GM12878 (cell line): ENCODE results near the gene METRNL. TPM values are rescaled to one million over a fixed set of nuclear protein-coding genes. Genes with fewer than 3 reads are reported as not detected.

ENCODE experiments used
- BCL11A ChIP-seq: IDR thresholded peaks from 2 replicates; pipeline ENCODE4 v1.6.1; 2011; ENCODE audit warnings: low read depth, low read length
- JUNB ChIP-seq: IDR thresholded peaks from 2 replicates; pipeline ENCODE4 v1.6.1; 2016; ENCODE audit warnings: antibody characterized with exemption, mild to moderate bottlenecking
- NFIC ChIP-seq: IDR thresholded peaks from 2 replicates; pipeline ENCODE4 v1.6.1; 2012; ENCODE audit warnings: low read depth, mild to moderate bottlenecking, inconsistent platforms, low read length, moderate library complexity
- polyA plus RNA-seq, 11 experiments: library from polyadenylated mRNA; depleted of rRNA in 4 of 11; unstranded in 6 of 11; stranded (reverse) in 5 of 11; fragments of >200 nt; fragmentation: Nextera tagmentation in 4 of 11; fragmentation: Illumina TruSeq in 1 of 11; extraction: Ambion mirVana in 4 of 11; extraction: Trizol in 1 of 11; gene quantifications; 1 replicate in 1 of 11; 2 replicates in 10 of 11; pipeline versions ENCODE4 v1.2.1 to v1.2.3, GENCODE V29; 2011 to 2016; ENCODE audit warnings: inconsistent platforms in 2 of 11, missing spikeins in 2 of 11, low read depth in 1 of 11
- total RNA-seq, 4 experiments: library from RNA; depleted of rRNA in 3 of 4; stranded (reverse); fragments of >200 nt in 3 of 4; fragmentation: Illumina TruSeq in 1 of 4; extraction: Trizol in 1 of 4; gene quantifications; 2 replicates each; pipeline versions ENCODE4 v1.2.1 to v1.2.3, GENCODE V29; 2013 to 2021
- TF ChIP-seq, protein P1 (sequence below): fragments of 450-650 bp; IDR thresholded peaks from 2 replicates; pipeline ENCODE4 v1.6.1; 2017; ENCODE audit warnings: mild to moderate bottlenecking, moderate library complexity
- TF ChIP-seq, protein P2 (sequence below): fragments of 450-650 bp; formaldehyde crosslinking; IDR thresholded peaks from 2 replicates; pipeline ENCODE4 v1.5.0; 2022; ENCODE audit warnings: mild to moderate bottlenecking, missing genetic modification characterization
- TF ChIP-seq, protein P3 (sequence below): IDR thresholded peaks from 2 replicates; pipeline ENCODE4 v1.6.1; 2011; ENCODE audit warnings: low read depth, mild to moderate bottlenecking, low read length, moderate library complexity, borderline replicate concordance; ENCODE audit errors: extremely low read depth

The METRNL gene
- total and polyA plus RNA-seq, 10 of the 15 experiments (the other 5 are each of a cell fraction or from before 2014, with no cell fraction given): 0.05 to 3.7 (median 0.48) TPM; not detected in 2

DNA sequence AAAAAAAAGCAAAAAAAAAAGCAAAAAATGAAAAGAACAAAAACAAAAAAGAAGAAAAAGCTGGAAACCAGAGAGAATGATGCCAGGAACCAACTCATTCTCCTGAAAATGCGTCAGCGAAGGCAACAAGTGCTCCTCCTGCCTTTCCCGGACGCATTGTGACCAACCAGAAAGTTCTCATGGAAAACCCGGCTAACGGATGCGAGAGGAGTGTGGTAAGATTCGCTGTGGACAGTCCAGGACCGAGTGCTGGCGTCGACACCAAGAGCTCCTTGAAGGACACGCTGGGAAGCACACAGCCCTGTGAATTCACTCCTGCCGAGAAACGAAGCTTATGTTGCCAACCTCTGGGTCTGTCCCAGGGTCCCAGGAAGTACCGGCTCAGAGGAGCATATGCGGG, 43.4 kb downstream of the METRNL start (continued):
- TF ChIP-seq, protein P1, sequence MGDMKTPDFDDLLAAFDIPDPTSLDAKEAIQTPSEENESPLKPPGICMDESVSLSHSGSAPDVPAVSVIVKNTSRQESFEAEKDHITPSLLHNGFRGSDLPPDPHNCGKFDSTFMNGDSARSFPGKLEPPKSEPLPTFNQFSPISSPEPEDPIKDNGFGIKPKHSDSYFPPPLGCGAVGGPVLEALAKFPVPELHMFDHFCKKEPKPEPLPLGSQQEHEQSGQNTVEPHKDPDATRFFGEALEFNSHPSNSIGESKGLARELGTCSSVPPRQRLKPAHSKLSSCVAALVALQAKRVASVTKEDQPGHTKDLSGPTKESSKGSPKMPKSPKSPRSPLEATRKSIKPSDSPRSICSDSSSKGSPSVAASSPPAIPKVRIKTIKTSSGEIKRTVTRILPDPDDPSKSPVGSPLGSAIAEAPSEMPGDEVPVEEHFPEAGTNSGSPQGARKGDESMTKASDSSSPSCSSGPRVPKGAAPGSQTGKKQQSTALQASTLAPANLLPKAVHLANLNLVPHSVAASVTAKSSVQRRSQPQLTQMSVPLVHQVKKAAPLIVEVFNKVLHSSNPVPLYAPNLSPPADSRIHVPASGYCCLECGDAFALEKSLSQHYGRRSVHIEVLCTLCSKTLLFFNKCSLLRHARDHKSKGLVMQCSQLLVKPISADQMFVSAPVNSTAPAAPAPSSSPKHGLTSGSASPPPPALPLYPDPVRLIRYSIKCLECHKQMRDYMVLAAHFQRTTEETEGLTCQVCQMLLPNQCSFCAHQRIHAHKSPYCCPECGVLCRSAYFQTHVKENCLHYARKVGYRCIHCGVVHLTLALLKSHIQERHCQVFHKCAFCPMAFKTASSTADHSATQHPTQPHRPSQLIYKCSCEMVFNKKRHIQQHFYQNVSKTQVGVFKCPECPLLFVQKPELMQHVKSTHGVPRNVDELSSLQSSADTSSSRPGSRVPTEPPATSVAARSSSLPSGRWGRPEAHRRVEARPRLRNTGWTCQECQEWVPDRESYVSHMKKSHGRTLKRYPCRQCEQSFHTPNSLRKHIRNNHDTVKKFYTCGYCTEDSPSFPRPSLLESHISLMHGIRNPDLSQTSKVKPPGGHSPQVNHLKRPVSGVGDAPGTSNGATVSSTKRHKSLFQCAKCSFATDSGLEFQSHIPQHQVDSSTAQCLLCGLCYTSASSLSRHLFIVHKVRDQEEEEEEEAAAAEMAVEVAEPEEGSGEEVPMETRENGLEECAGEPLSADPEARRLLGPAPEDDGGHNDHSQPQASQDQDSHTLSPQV: no peak
- TF ChIP-seq, protein P2, sequence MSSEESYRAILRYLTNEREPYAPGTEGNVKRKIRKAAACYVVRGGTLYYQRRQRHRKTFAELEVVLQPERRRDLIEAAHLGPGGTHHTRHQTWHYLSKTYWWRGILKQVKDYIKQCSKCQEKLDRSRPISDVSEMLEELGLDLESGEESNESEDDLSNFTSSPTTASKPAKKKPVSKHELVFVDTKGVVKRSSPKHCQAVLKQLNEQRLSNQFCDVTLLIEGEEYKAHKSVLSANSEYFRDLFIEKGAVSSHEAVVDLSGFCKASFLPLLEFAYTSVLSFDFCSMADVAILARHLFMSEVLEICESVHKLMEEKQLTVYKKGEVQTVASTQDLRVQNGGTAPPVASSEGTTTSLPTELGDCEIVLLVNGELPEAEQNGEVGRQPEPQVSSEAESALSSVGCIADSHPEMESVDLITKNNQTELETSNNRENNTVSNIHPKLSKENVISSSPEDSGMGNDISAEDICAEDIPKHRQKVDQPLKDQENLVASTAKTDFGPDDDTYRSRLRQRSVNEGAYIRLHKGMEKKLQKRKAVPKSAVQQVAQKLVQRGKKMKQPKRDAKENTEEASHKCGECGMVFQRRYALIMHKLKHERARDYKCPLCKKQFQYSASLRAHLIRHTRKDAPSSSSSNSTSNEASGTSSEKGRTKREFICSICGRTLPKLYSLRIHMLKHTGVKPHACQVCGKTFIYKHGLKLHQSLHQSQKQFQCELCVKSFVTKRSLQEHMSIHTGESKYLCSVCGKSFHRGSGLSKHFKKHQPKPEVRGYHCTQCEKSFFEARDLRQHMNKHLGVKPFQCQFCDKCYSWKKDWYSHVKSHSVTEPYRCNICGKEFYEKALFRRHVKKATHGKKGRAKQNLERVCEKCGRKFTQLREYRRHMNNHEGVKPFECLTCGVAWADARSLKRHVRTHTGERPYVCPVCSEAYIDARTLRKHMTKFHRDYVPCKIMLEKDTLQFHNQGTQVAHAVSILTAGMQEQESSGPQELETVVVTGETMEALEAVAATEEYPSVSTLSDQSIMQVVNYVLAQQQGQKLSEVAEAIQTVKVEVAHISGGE (CRISPR knock-in tag): no peak
- TF ChIP-seq BCL11A (no peak), JUNB (no peak), NFIC (no peak)
- TF ChIP-seq, protein P3, sequence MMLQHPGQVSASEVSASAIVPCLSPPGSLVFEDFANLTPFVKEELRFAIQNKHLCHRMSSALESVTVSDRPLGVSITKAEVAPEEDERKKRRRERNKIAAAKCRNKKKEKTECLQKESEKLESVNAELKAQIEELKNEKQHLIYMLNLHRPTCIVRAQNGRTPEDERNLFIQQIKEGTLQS: no peak
